Sigmoid colon (tissue), 7 donors: ENCODE measurements around the gene MMP8. TPM values are rescaled to one million over a fixed set of nuclear protein-coding genes. Genes with fewer than 3 reads are reported as not detected.

ENCODE experiments used
- DNase-seq: peaks from one replicate; pipeline ENCODE4 v3.0.0-alpha.2; 2019
- H3K27ac ChIP-seq, 4 donors: fragments of 200-600 bp; sonication (generic); one replicate each; pipeline ENCODE4 v1.5.1; 2016 to 2019; ENCODE audit warnings: mild to moderate bottlenecking in 1 of 4
- H3K27me3 ChIP-seq, 3 donors: fragments of 200-600 bp; sonication (generic); one replicate each; pipeline ENCODE4 v1.5.1; 2019; ENCODE audit warnings: mild to moderate bottlenecking in 1 of 3
- H3K36me3 ChIP-seq, 4 donors: fragments of 200-600 bp; sonication (generic); one replicate each; pipeline ENCODE4 v1.5.1; 2016 to 2019
- H3K4me1 ChIP-seq, 4 donors: fragments of 200-600 bp; sonication (generic); one replicate each; pipeline ENCODE4 v1.5.1; 2017 to 2019
- H3K4me3 ChIP-seq, 4 donors: fragments of 200-600 bp; sonication (generic); one replicate each; pipeline ENCODE4 v1.5.1; 2017 to 2019; ENCODE audit warnings: mild to moderate bottlenecking in 2 of 4, moderate library complexity in 1 of 4
- H3K9me3 ChIP-seq, 4 donors: fragments of 200-600 bp in 3 of 4; sonication (generic) in 3 of 4; one replicate each; pipeline versions ENCODE4 v1.5.1 to v1.6.1; 2013 to 2019
- EP300 ChIP-seq, 4 donors: sonication (generic); formaldehyde crosslinking; IDR thresholded peaks; one replicate each; pipeline ENCODE4 v1.6.1; 2017; ENCODE audit warnings: antibody characterized with exemption in 4 of 4
- POLR2A ChIP-seq, 2 donors: fragments of 450-650 bp; IDR thresholded peaks; one replicate each; pipeline ENCODE4 v1.6.1; 2016; ENCODE audit warnings: antibody characterized with exemption in 2 of 2, mild to moderate bottlenecking in 2 of 2, moderate library complexity in 2 of 2
- POLR2AphosphoS5 ChIP-seq, 4 donors: sonication (generic); formaldehyde crosslinking; IDR thresholded peaks; one replicate each; pipeline ENCODE4 v1.6.1; 2017; ENCODE audit warnings: antibody characterized with exemption in 4 of 4
- WGBS, 2 donors: extraction: QIAGEN DNeasy Blood & Tissue Kit; methylation state at CpG; one replicate each; pipeline ENCODE4 v1.1.7; 2013; 5-methylcytosine and 5-hydroxymethylcytosine counted together
- intact Hi-C: fragments of 100-400 bp; cut with DNase I; formaldehyde crosslinking; loops from one replicate; pipeline ENCODE4 v1.15.1; 2023
- polyA plus RNA-seq, 3 donors: library from polyadenylated mRNA; stranded (reverse); fragments of 200-250 nt; gene quantifications; one replicate each; pipeline ENCODE4 v1.2.3, GENCODE V29; 2013
- total RNA-seq, 4 donors: library from RNA; depleted of rRNA; stranded (reverse); fragments of >200 nt; gene quantifications; one replicate each; pipeline ENCODE4 v1.1.0, GENCODE V29; 2016
- TF ChIP-seq, protein P1 (sequence below), 4 experiments: fragments of 450-650 bp in 3 of 4; fragments of 200-600 bp in 1 of 4; IDR thresholded peaks; one replicate each; pipeline ENCODE4 v1.5.1; 2016 to 2019; ENCODE audit warnings: antibody characterized with exemption in 4 of 4, mild to moderate bottlenecking in 3 of 4, moderate library complexity in 2 of 4
- donor health status: healthy with polysubstance abuse.
- donor health status: Bipolar disorder and iron deficiency.
- donor health status: healthy.

MMP8 gene
- total and polyA plus RNA-seq, 7 donors, result 0.06 to 0.23 TPM; not detected in 5

DNA sequence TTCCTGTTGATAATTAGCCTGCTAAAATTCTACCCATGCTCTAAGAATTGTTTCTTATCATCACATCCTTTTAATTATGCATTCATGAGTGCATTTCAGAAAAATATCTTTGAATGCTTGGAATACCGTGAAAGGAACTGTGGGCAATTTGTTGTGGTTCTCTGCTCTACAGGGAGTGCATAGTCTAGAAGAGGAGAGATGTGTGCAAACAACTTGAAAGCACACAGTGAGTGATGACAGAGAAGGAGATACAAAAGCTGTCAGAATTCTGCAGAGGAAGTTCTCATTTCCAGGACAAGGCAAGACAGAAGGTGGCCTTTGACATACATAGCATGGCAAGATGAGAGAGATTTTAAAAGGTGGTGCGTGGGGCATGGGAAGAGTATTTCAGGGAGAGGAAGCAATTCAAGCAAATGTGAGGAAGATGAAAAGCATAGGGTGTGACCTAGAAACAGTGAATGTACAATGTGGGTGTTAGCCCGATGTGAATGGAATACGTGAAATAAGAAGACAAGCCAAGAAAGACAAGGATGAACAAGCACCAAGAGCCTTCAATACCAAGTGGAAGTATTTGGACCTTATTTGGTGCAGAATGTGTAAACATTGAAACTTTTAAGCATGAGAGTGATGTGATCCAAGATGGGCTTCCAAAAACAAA lies 5.0 kb downstream of the MMP8 start:
- Histone ChIP-seq H3K36me3 (no peaks in the 10 kb centered on the region), H3K9me3 (peaks cover 0 to 4% (median 0%) of the 10 kb centered on the region in 4 donors), H3K4me1 (no peaks in the 10 kb centered on the region), H3K27ac (no peak overlapping the region), H3K27me3 (no peaks in the 10 kb centered on the region), H3K4me3 (no peak overlapping the region)
- intact Hi-C loops, result no loop called here
- 63 to 74% methylated on average over 4 of the region's 4 CpGs for WGBS, 2 donors
- no peak for TF ChIP-seq POLR2AphosphoS5 (IDR thresholded peaks at IDR 0.05)
- TF ChIP-seq, protein P1, sequence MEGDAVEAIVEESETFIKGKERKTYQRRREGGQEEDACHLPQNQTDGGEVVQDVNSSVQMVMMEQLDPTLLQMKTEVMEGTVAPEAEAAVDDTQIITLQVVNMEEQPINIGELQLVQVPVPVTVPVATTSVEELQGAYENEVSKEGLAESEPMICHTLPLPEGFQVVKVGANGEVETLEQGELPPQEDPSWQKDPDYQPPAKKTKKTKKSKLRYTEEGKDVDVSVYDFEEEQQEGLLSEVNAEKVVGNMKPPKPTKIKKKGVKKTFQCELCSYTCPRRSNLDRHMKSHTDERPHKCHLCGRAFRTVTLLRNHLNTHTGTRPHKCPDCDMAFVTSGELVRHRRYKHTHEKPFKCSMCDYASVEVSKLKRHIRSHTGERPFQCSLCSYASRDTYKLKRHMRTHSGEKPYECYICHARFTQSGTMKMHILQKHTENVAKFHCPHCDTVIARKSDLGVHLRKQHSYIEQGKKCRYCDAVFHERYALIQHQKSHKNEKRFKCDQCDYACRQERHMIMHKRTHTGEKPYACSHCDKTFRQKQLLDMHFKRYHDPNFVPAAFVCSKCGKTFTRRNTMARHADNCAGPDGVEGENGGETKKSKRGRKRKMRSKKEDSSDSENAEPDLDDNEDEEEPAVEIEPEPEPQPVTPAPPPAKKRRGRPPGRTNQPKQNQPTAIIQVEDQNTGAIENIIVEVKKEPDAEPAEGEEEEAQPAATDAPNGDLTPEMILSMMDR (IDR thresholded peaks at IDR 0.05), result no peak
- TF ChIP-seq POLR2A (IDR thresholded peaks at IDR 0.05), result no peak
- no peak for DNase-seq

DNA sequence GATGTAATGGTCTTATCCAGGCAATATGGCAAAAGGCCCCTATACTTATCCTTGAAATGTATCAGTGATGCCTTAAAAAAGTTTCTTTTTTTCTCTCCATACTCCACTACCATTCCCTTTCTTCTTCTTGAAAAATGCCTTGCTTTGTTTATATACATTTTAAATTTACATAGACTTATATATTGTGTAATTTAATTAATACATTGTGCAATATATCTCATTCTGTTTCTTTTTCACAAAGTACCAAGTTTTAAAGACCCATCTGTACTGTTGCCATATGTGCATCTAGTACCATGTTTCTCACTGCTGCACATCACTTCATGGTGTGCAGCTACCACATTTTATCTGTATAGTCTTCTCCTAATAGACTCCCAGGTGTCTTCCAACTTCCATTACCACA lies 7.5 kb downstream of the MMP8 start:
- Histone ChIP-seq H3K9me3 (peaks cover 0 to 4% (median 0%) of the 10 kb centered on the region in 4 donors), H3K27me3 (no peaks in the 10 kb centered on the region), H3K36me3 (no peaks in the 10 kb centered on the region), H3K4me3 (no peak overlapping the region), H3K27ac (no peak overlapping the region), H3K4me1 (no peaks in the 10 kb centered on the region)
- intact Hi-C loops, result no loop called here
- DNase-seq, result no peak
- TF ChIP-seq, protein P1 (IDR thresholded peaks at IDR 0.05), result no peak
- TF ChIP-seq POLR2AphosphoS5 (IDR thresholded peaks at IDR 0.05), result no peak
- TF ChIP-seq POLR2A (IDR thresholded peaks at IDR 0.05), result no peak

DNA sequence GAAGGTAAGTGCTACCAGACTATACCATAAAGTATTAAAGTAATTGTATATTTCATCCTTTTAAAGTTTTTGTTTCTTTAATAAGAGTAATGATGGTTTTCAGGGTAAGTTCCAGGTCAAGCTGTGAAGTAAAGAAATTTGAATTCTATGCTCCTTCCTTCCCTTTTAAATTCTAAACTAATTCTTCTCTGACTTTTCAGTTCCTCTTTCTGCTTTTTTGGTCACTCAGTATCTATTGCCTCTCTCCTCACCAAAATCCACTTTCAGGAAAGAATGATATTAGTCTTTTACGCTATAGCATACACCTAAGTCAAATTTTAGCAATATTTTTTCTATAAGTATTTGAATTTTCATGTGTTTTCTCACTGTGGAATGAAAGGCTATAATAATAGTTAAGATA lies 8.2 kb downstream of the MMP8 start:
- Histone ChIP-seq H3K36me3 (no peaks in the 10 kb centered on the region), H3K27ac (no peak overlapping the region), H3K27me3 (no peaks in the 10 kb centered on the region), H3K4me1 (no peaks in the 10 kb centered on the region), H3K9me3 (peaks cover 0 to 4% (median 0%) of the 10 kb centered on the region in 4 donors), H3K4me3 (no peak overlapping the region)
- intact Hi-C loops, result no loop called here
- no peak for DNase-seq
- WGBS, 2 donors, result 84 to 86% methylated on average over 1 of the region's 1 CpG
- TF ChIP-seq, protein P1 (IDR thresholded peaks at IDR 0.05), result no peak

DNA sequence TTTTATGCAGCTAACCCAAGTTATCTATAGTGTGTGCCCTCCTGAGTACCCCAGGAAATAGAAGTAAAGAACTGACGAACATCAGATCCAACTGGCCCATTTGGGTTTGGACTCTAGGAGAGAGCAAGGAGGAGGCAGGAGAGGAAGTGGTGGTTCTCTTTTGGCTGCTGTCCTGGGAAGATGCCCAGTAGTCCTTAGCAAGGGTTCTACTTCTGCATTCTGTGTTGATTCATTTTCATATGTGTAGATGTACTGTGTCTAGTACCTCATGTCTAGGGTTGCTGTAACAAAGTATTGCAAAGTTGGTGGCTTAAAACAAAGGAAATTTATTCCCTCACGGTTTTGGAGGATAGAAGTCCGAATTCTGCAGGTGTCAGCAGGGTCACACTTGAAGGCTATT lies 12.6 kb downstream of the MMP8 start:
- Histone ChIP-seq H3K27ac (no peak overlapping the region), H3K4me1 (no peaks in the 10 kb centered on the region), H3K27me3 (no peaks in the 10 kb centered on the region), H3K9me3 (no peaks in the 10 kb centered on the region), H3K36me3 (no peaks in the 10 kb centered on the region), H3K4me3 (no peak overlapping the region)
- no peak for TF ChIP-seq POLR2A (IDR thresholded peaks at IDR 0.05)
- TF ChIP-seq EP300 (IDR thresholded peaks at IDR 0.05), result no peak
- TF ChIP-seq, protein P1 (IDR thresholded peaks at IDR 0.05), result no peak
- no peak for TF ChIP-seq POLR2AphosphoS5 (IDR thresholded peaks at IDR 0.05)
- DNase-seq, result no peak
- intact Hi-C loops, result no loop called here
- WGBS, 2 donors, result 76 to 77% methylated on average over 3 of the region's 3 CpGs
